ENCODE results near the gene ARL13B.
"Not testable (repeated sequence)": the region's sequence is repeated elsewhere in the genome, so short reads cannot be mapped to it uniquely, and the experiment has no call there.

The ARL13B gene

DNA sequence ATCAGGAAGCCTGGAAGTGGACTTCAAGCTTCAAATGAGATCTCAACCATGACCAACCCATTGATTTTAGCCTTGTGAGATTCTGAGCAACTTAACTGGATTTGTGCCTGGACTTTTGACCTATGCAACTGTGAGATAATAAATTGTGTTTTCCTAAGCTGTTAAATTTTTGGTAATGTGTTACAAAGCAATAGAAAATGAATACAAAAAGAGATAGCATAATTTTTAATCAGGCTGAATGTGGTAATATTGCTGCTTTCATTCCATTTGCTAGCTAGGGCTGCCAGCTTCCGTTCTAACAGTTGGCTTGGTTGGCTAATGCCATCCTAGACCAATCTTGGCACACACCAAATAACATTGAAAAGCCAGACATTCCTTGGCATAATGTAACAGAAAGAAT, 18.5 kb upstream of the ARL13B start:
- no peaks in the 10 kb centered on the region for H3K9me3 ChIP-seq (ENCODE audit: low read length)
- no peaks in the 10 kb centered on the region for H3K4me1 ChIP-seq (ENCODE audit: insufficient read depth, low read length, severe bottlenecking)
- no peak overlapping the region for H3K4me2 ChIP-seq (ENCODE audit: low read length)
- no peaks in the 10 kb centered on the region for H3K79me2 ChIP-seq (ENCODE audit: insufficient read depth, low read length)
- no peak overlapping the region for H2AFZ ChIP-seq (ENCODE audit: low read length)
- no peak overlapping the region for H3K4me3 ChIP-seq (ENCODE audit: low read depth, low read length, poor library complexity, severe bottlenecking)
- no peaks in the 10 kb centered on the region for H3K36me3 ChIP-seq (ENCODE audit: insufficient read depth, low read length)
- no peak overlapping the region for H3K27ac ChIP-seq (ENCODE audit: low read depth, low read length, poor library complexity, severe bottlenecking)
- H4K20me1 ChIP-seq (ENCODE audit: insufficient read depth, low read length): no peaks in the 10 kb centered on the region
- TF ChIP-seq EZH2 (IDR thresholded peaks at IDR 0.05; ENCODE audit: borderline replicate concordance, low read length): no peak
- TF ChIP-seq, protein P1, sequence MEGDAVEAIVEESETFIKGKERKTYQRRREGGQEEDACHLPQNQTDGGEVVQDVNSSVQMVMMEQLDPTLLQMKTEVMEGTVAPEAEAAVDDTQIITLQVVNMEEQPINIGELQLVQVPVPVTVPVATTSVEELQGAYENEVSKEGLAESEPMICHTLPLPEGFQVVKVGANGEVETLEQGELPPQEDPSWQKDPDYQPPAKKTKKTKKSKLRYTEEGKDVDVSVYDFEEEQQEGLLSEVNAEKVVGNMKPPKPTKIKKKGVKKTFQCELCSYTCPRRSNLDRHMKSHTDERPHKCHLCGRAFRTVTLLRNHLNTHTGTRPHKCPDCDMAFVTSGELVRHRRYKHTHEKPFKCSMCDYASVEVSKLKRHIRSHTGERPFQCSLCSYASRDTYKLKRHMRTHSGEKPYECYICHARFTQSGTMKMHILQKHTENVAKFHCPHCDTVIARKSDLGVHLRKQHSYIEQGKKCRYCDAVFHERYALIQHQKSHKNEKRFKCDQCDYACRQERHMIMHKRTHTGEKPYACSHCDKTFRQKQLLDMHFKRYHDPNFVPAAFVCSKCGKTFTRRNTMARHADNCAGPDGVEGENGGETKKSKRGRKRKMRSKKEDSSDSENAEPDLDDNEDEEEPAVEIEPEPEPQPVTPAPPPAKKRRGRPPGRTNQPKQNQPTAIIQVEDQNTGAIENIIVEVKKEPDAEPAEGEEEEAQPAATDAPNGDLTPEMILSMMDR (IDR thresholded peaks at IDR 0.05; ENCODE audit: low read length): no peak
- H3F3A ChIP-seq (ENCODE audit: insufficient read depth, low read length): no peaks in the 10 kb centered on the region
- no peaks in the 10 kb centered on the region for H3K9me2 ChIP-seq (ENCODE audit: low read depth, low read length)
- no peak overlapping the region for H3K9ac ChIP-seq (ENCODE audit: low read length)
- no peaks in the 10 kb centered on the region for H3K27me3 ChIP-seq (ENCODE audit: insufficient read depth, low read length)

DNA sequence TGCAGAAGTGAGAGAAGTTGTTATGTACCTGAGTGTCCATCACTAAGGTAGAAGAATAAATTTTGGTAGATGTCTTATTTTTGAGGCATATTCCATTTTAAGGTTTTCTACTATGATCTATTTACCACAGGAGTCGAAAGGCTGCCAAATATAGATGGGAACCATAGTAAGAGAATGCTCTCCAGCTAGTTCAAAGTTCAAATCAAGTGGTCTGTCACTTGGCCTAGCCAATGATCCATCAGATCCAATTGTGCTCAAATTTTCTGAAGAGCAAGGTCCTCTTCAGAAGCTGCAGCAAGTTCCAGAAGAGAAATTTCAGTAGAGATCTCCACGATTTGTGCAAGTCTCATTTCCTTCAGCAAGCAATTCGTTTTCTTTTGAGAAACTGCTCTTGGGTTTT, 17.2 kb upstream of the ARL13B start:
- H3K79me2 ChIP-seq (ENCODE audit: insufficient read depth, low read length): no peaks in the 10 kb centered on the region
- H3K27ac ChIP-seq (ENCODE audit: low read depth, low read length, poor library complexity, severe bottlenecking): no peak overlapping the region
- H3K9me3 ChIP-seq (ENCODE audit: low read length): no peaks in the 10 kb centered on the region
- H3K36me3 ChIP-seq (ENCODE audit: insufficient read depth, low read length): no peaks in the 10 kb centered on the region
- no peaks in the 10 kb centered on the region for H3F3A ChIP-seq (ENCODE audit: insufficient read depth, low read length)
- H2AFZ ChIP-seq (ENCODE audit: low read length): no peak overlapping the region
- no peak overlapping the region for H3K4me3 ChIP-seq (ENCODE audit: low read depth, low read length, poor library complexity, severe bottlenecking)
- H4K20me1 ChIP-seq (ENCODE audit: insufficient read depth, low read length): no peaks in the 10 kb centered on the region
- H3K9ac ChIP-seq (ENCODE audit: low read length): no peak overlapping the region
- H3K4me2 ChIP-seq (ENCODE audit: low read length): no peak overlapping the region
- no peaks in the 10 kb centered on the region for H3K9me2 ChIP-seq (ENCODE audit: low read depth, low read length)
- TF ChIP-seq, protein P1 (IDR thresholded peaks at IDR 0.05; ENCODE audit: low read length): no peak
- no peak for TF ChIP-seq EZH2 (IDR thresholded peaks at IDR 0.05; ENCODE audit: borderline replicate concordance, low read length)
- no peaks in the 10 kb centered on the region for H3K27me3 ChIP-seq (ENCODE audit: insufficient read depth, low read length)
- no peaks in the 10 kb centered on the region for H3K4me1 ChIP-seq (ENCODE audit: insufficient read depth, low read length, severe bottlenecking)

DNA sequence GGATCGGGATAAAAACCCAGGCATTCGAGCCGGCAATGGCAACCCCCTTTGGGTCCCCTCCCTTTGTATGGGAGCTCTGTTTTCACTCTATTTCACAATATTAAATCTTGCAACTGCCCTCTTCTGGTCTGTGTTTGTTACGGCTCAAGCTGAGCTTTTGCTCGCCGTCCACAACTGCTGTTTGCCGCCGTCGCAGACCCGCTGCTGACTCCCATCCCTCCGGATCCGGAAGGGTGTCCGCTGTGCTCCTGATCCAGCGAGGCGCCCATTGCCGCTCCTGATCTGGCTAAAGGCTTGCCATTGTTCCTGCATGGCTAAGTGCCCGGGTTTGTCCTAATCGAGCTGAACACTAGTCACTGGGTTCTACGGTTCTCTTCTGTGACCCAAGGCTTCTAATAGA, 14.8 kb upstream of the ARL13B start:
- H3K9me2 ChIP-seq (ENCODE audit: low read depth, low read length); H3K79me2 ChIP-seq (ENCODE audit: insufficient read depth, low read length); H2AFZ ChIP-seq (ENCODE audit: low read length); H3F3A ChIP-seq (ENCODE audit: insufficient read depth, low read length); H3K27me3 ChIP-seq (ENCODE audit: insufficient read depth, low read length); H3K4me1 ChIP-seq (ENCODE audit: insufficient read depth, low read length, severe bottlenecking); H3K4me3 ChIP-seq (ENCODE audit: low read depth, low read length, poor library complexity, severe bottlenecking); H3K27ac ChIP-seq (ENCODE audit: low read depth, low read length, poor library complexity, severe bottlenecking); H3K4me2 ChIP-seq (ENCODE audit: low read length); H4K20me1 ChIP-seq (ENCODE audit: insufficient read depth, low read length); H3K9ac ChIP-seq (ENCODE audit: low read length); H3K9me3 ChIP-seq (ENCODE audit: low read length); H3K36me3 ChIP-seq (ENCODE audit: insufficient read depth, low read length): not testable (repeated sequence)

- H3K27ac ChIP-seq (ENCODE audit: low read depth, low read length, poor library complexity, severe bottlenecking): no peak overlapping the region
- H3F3A ChIP-seq (ENCODE audit: insufficient read depth, low read length): no peaks in the 10 kb centered on the region
- H3K27me3 ChIP-seq (ENCODE audit: insufficient read depth, low read length): no peaks in the 10 kb centered on the region
- no peak overlapping the region for H3K4me2 ChIP-seq (ENCODE audit: low read length)
- H3K4me1 ChIP-seq (ENCODE audit: insufficient read depth, low read length, severe bottlenecking): peaks cover 6% of the 10 kb centered on the region
- no peaks in the 10 kb centered on the region for H3K79me2 ChIP-seq (ENCODE audit: insufficient read depth, low read length)
- H4K20me1 ChIP-seq (ENCODE audit: insufficient read depth, low read length): no peaks in the 10 kb centered on the region
- no peaks in the 10 kb centered on the region for H3K9me3 ChIP-seq (ENCODE audit: low read length)
- no peak for TF ChIP-seq EZH2 (IDR thresholded peaks at IDR 0.05; ENCODE audit: borderline replicate concordance, low read length)
- TF ChIP-seq, protein P1 (IDR thresholded peaks at IDR 0.05; ENCODE audit: low read length): no peak
- H3K9me2 ChIP-seq (ENCODE audit: low read depth, low read length): no peaks in the 10 kb centered on the region
- no peaks in the 10 kb centered on the region for H3K36me3 ChIP-seq (ENCODE audit: insufficient read depth, low read length)
- no peak overlapping the region for H2AFZ ChIP-seq (ENCODE audit: low read length)
- H3K9ac ChIP-seq (ENCODE audit: low read length): no peak overlapping the region
- no peak overlapping the region for H3K4me3 ChIP-seq (ENCODE audit: low read depth, low read length, poor library complexity, severe bottlenecking)
Measured at GRCh38 chr3:93969443-93969842, 10.5 kb upstream of the ARL13B start.
